Lower leg skin (tissue), 3 donors: ENCODE data around the gene NTRK3.

Source experiments
- CTCF ChIP-seq, 3 donors: fragments of 450-650 bp; IDR thresholded peaks; one replicate each; pipeline ENCODE4 v1.5.1; 2016; ENCODE audit warnings: antibody characterized with exemption in 3 of 3, mild to moderate bottlenecking in 3 of 3, moderate library complexity in 2 of 3
- POLR2A ChIP-seq, 2 donors: fragments of 450-650 bp; IDR thresholded peaks; one replicate each; pipeline ENCODE4 v1.6.1; 2016 to 2017; ENCODE audit warnings: antibody characterized with exemption in 2 of 2, mild to moderate bottlenecking in 1 of 2, moderate library complexity in 1 of 2

GRCh38 chr15:88023914-88024313 is 232.6 kb downstream of the NTRK3 start:
- TF ChIP-seq CTCF (IDR thresholded peaks at IDR 0.05) (no peak), POLR2A (IDR thresholded peaks at IDR 0.05) (no peak)
